Measurements from ENCODE around the gene NTRK3. TPM values are rescaled to one million over a fixed set of nuclear protein-coding genes. Genes with fewer than 3 reads are reported as not detected.

Gene NTRK3
- total and polyA plus RNA-seq, 9 donors, result 1.8 to 7.9 (median 3.2) TPM

GRCh38 chr15:87986776-87987175 lies 269.8 kb downstream of the NTRK3 start:
- Histone ChIP-seq H3K36me3 (ENCODE audit: control insufficient read depth, insufficient read depth, low read length) (no peaks in the 10 kb centered on the region), H3K4me1 (ENCODE audit: control insufficient read depth, insufficient read depth, low read length) (peaks cover 11% of the 10 kb centered on the region), H3K27me3 (ENCODE audit: control insufficient read depth, insufficient read depth, low read length) (no peaks in the 10 kb centered on the region), H3K9me3 (replicated peaks; ENCODE audit: control insufficient read depth, low read depth, low read length) (no peaks in the 10 kb centered on the region), H3K27ac (ENCODE audit: low read length) (no peak overlapping the region), H3K4me3 (ENCODE audit: low read length) (no peak overlapping the region)
- no CpG with 5 or more reads among the region's 2 CpGs for WGBS (ENCODE audit: insufficient coverage)
- no peak for DNase-seq

GRCh38 chr15:87985451-87985850 lies 271.1 kb downstream of the NTRK3 start:
- Histone ChIP-seq H3K4me3 (ENCODE audit: low read length) (no peak overlapping the region), H3K9me3 (replicated peaks; ENCODE audit: control insufficient read depth, low read depth, low read length) (no peaks in the 10 kb centered on the region), H3K27me3 (ENCODE audit: control insufficient read depth, insufficient read depth, low read length) (no peaks in the 10 kb centered on the region), H3K36me3 (ENCODE audit: control insufficient read depth, insufficient read depth, low read length) (no peaks in the 10 kb centered on the region), H3K27ac (ENCODE audit: low read length) (no peak overlapping the region), H3K4me1 (ENCODE audit: control insufficient read depth, insufficient read depth, low read length) (peaks cover 14% of the 10 kb centered on the region)
- WGBS (ENCODE audit: insufficient coverage), result 66% methylated on average over 5 of the region's 7 CpGs
- no peak for DNase-seq

GRCh38 chr15:87981969-87982368 lies 274.6 kb downstream of the NTRK3 start:
- H3K4me1 ChIP-seq (ENCODE audit: control insufficient read depth, insufficient read depth, low read length), result peaks cover 14% of the 10 kb centered on the region
- no peak overlapping the region for H3K4me3 ChIP-seq (ENCODE audit: low read length)
- no peak overlapping the region for H3K27ac ChIP-seq (ENCODE audit: low read length)
- H3K9me3 ChIP-seq (replicated peaks; ENCODE audit: control insufficient read depth, low read depth, low read length), result no peaks in the 10 kb centered on the region
- H3K27me3 ChIP-seq (ENCODE audit: control insufficient read depth, insufficient read depth, low read length), result no peaks in the 10 kb centered on the region
- 10% methylated on average over 6 of the region's 6 CpGs for WGBS (ENCODE audit: insufficient coverage)
- no peaks in the 10 kb centered on the region for H3K36me3 ChIP-seq (ENCODE audit: control insufficient read depth, insufficient read depth, low read length)
- peak; percentile 88 for DNase-seq

- 40% methylated on average over 1 of the region's 3 CpGs for WGBS (ENCODE audit: insufficient coverage)
Observed at GRCh38 chr15:87977907-87978306, 278.6 kb downstream of the NTRK3 start.

GRCh38 chr15:87976552-87976951 lies 280.0 kb downstream of the NTRK3 start:
- no peaks in the 10 kb centered on the region for H3K27me3 ChIP-seq (ENCODE audit: control insufficient read depth, insufficient read depth, low read length)
- H3K4me1 ChIP-seq (ENCODE audit: control insufficient read depth, insufficient read depth, low read length), result peaks cover 7% of the 10 kb centered on the region
- WGBS (ENCODE audit: insufficient coverage), result no CpG with 5 or more reads among the region's 3 CpGs
- DNase-seq, result no peak
- H3K27ac ChIP-seq (ENCODE audit: low read length), result no peak overlapping the region
- H3K4me3 ChIP-seq (ENCODE audit: low read length), result no peak overlapping the region
- H3K36me3 ChIP-seq (ENCODE audit: control insufficient read depth, insufficient read depth, low read length), result no peaks in the 10 kb centered on the region
- H3K9me3 ChIP-seq (replicated peaks; ENCODE audit: control insufficient read depth, low read depth, low read length), result no peaks in the 10 kb centered on the region

More at GRCh38 chr15:87977907-87978306, 278.6 kb downstream of the NTRK3 start:
- Histone ChIP-seq H3K36me3 (ENCODE audit: control insufficient read depth, insufficient read depth, low read length) (no peaks in the 10 kb centered on the region), H3K27ac (ENCODE audit: low read length) (no peak overlapping the region), H3K4me3 (ENCODE audit: low read length) (no peak overlapping the region), H3K9me3 (replicated peaks; ENCODE audit: control insufficient read depth, low read depth, low read length) (no peaks in the 10 kb centered on the region), H3K4me1 (ENCODE audit: control insufficient read depth, insufficient read depth, low read length) (peaks cover 17% of the 10 kb centered on the region), H3K27me3 (ENCODE audit: control insufficient read depth, insufficient read depth, low read length) (no peaks in the 10 kb centered on the region)
- DNase-seq, result no peak

- Histone ChIP-seq H3K27me3 (ENCODE audit: control insufficient read depth, insufficient read depth, low read length) (no peaks in the 10 kb centered on the region), H3K36me3 (ENCODE audit: control insufficient read depth, insufficient read depth, low read length) (no peaks in the 10 kb centered on the region), H3K4me3 (ENCODE audit: low read length) (no peak overlapping the region), H3K27ac (ENCODE audit: low read length) (no peak overlapping the region), H3K9me3 (replicated peaks; ENCODE audit: control insufficient read depth, low read depth, low read length) (no peaks in the 10 kb centered on the region), H3K4me1 (ENCODE audit: control insufficient read depth, insufficient read depth, low read length) (peaks cover 5% of the 10 kb centered on the region)
- DNase-seq, result no peak
- 73% methylated on average over 12 of the region's 13 CpGs for WGBS (ENCODE audit: insufficient coverage)
Observed at GRCh38 chr15:87973501-87974215, 282.9 kb downstream of the NTRK3 start.

- H3K27me3 ChIP-seq (ENCODE audit: control insufficient read depth, insufficient read depth, low read length), result no peaks in the 10 kb centered on the region
- no peak overlapping the region for H3K4me3 ChIP-seq (ENCODE audit: low read length)
Observed at GRCh38 chr15:87971076-87971475, 285.5 kb downstream of the NTRK3 start.

GRCh38 chr15:87967951-87968350 lies 288.6 kb downstream of the NTRK3 start:
- no peaks in the 10 kb centered on the region for H3K27me3 ChIP-seq (ENCODE audit: control insufficient read depth, insufficient read depth, low read length)
- no peak overlapping the region for H3K27ac ChIP-seq (ENCODE audit: low read length)
- DNase-seq, result no peak
- no peak overlapping the region for H3K4me3 ChIP-seq (ENCODE audit: low read length)
- no peaks in the 10 kb centered on the region for H3K9me3 ChIP-seq (replicated peaks; ENCODE audit: control insufficient read depth, low read depth, low read length)
- no peaks in the 10 kb centered on the region for H3K36me3 ChIP-seq (ENCODE audit: control insufficient read depth, insufficient read depth, low read length)
- no CpG with 5 or more reads among the region's 2 CpGs for WGBS (ENCODE audit: insufficient coverage)
- no peaks in the 10 kb centered on the region for H3K4me1 ChIP-seq (ENCODE audit: control insufficient read depth, insufficient read depth, low read length)

More at GRCh38 chr15:87971076-87971475, 285.5 kb downstream of the NTRK3 start:
- no peak for DNase-seq
- H3K9me3 ChIP-seq (replicated peaks; ENCODE audit: control insufficient read depth, low read depth, low read length), result no peaks in the 10 kb centered on the region
- H3K4me1 ChIP-seq (ENCODE audit: control insufficient read depth, insufficient read depth, low read length), result peaks cover 5% of the 10 kb centered on the region
- H3K27ac ChIP-seq (ENCODE audit: low read length), result no peak overlapping the region
- no CpG with 5 or more reads among the region's 3 CpGs for WGBS (ENCODE audit: insufficient coverage)
- no peaks in the 10 kb centered on the region for H3K36me3 ChIP-seq (ENCODE audit: control insufficient read depth, insufficient read depth, low read length)

- H3K4me1 ChIP-seq (ENCODE audit: control insufficient read depth, insufficient read depth, low read length), result peaks cover 5% of the 10 kb centered on the region
- H3K36me3 ChIP-seq (ENCODE audit: control insufficient read depth, insufficient read depth, low read length), result no peaks in the 10 kb centered on the region
- no peak overlapping the region for H3K4me3 ChIP-seq (ENCODE audit: low read length)
- H3K9me3 ChIP-seq (replicated peaks; ENCODE audit: control insufficient read depth, low read depth, low read length), result no peaks in the 10 kb centered on the region
- no peaks in the 10 kb centered on the region for H3K27me3 ChIP-seq (ENCODE audit: control insufficient read depth, insufficient read depth, low read length)
- H3K27ac ChIP-seq (ENCODE audit: low read length), result no peak overlapping the region
- WGBS (ENCODE audit: insufficient coverage), result 82% methylated on average over 5 of the region's 5 CpGs
- DNase-seq, result no peak
Observed at GRCh38 chr15:87965304-87965703, 291.2 kb downstream of the NTRK3 start.

- DNase-seq, result no peak
- Histone ChIP-seq H3K4me3 (ENCODE audit: low read length) (no peak overlapping the region), H3K4me1 (ENCODE audit: control insufficient read depth, insufficient read depth, low read length) (peaks cover 5% of the 10 kb centered on the region), H3K36me3 (ENCODE audit: control insufficient read depth, insufficient read depth, low read length) (no peaks in the 10 kb centered on the region), H3K27ac (ENCODE audit: low read length) (no peak overlapping the region), H3K27me3 (ENCODE audit: control insufficient read depth, insufficient read depth, low read length) (no peaks in the 10 kb centered on the region), H3K9me3 (replicated peaks; ENCODE audit: control insufficient read depth, low read depth, low read length) (no peaks in the 10 kb centered on the region)
- WGBS (ENCODE audit: insufficient coverage), result 39% methylated on average over 3 of the region's 4 CpGs
Observed at GRCh38 chr15:87962428-87962827, 294.1 kb downstream of the NTRK3 start.
